BJ (cell line): ENCODE results near the gene LOXL4. TPM values are rescaled to one million over a fixed set of nuclear protein-coding genes. Genes with fewer than 3 reads are reported as not detected.

Source experiments
- CTCF ChIA-PET: fragments of 350-600 bp; formaldehyde crosslinking; extraction: SDS; loops from one replicate; lab custom pipeline; 2021; ENCODE audit warnings: antibody characterized with exemption, inconsistent platforms; lab: Yijun Ruan, JAX
- POLR2A ChIA-PET: fragments of 300-600 bp; sonication (Branson Sonifier 250); formaldehyde crosslinking; extraction: SDS; loops from one replicate; lab custom pipeline; 2021; ENCODE audit warnings: antibody characterized with exemption; lab: Charles Lee
- DNase-seq: peaks from one replicate; pipeline ENCODE4 v3.0.0-alpha.2; 2011; ENCODE audit warnings: low read depth
- H3K27me3 ChIP-seq: 2 replicates; pipeline ENCODE4 v1.6.0; 2011; ENCODE audit warnings: low read length; ENCODE audit not compliant: control insufficient read depth, insufficient read depth
- H3K36me3 ChIP-seq: 2 replicates; pipeline ENCODE4 v1.5.1; 2011; ENCODE audit warnings: low read length; ENCODE audit not compliant: control insufficient read depth, insufficient read depth
- H3K4me3 ChIP-seq: 2 replicates; pipeline ENCODE4 v1.5.1; 2011; ENCODE audit warnings: low read depth, mild to moderate bottlenecking, control low read depth, low read length
- CTCF ChIP-seq: IDR thresholded peaks from 2 replicates; pipeline ENCODE4 v1.5.1; 2011; ENCODE audit warnings: low read depth, mild to moderate bottlenecking, control low read depth, inconsistent platforms, low read length, moderate library complexity; ENCODE audit not compliant: insufficient read depth
- polyA plus RNA-seq: library from polyadenylated mRNA; depleted of rRNA; stranded (reverse); fragments of >200 nt; gene quantifications from 2 replicates; pipeline ENCODE4 v1.2.3, GENCODE V29; 2011; rRNA removed

LOXL4 gene
- polyA plus RNA-seq, 1 experiment, result 75.5 TPM

GRCh38 chr10:98205351-98205750, 62.6 kb downstream of the LOXL4 start:
- Histone ChIP-seq H3K36me3 (peaks cover 3% of the 10 kb centered on the region; the same call in 1 of the 2 replicates), H3K27me3 (no peaks in the 10 kb centered on the region), H3K4me3 (no peak overlapping the region)
- POLR2A ChIA-PET, result no interaction called here
- CTCF ChIA-PET, result interaction anchor here (0.6 to 0.8 kb wide), 2 partner anchors 87 to 290 kb away, joined by 3 read pairs; no protein-coding TSS in a partner anchor
- no peak for DNase-seq
- no peak for TF ChIP-seq CTCF

DNA sequence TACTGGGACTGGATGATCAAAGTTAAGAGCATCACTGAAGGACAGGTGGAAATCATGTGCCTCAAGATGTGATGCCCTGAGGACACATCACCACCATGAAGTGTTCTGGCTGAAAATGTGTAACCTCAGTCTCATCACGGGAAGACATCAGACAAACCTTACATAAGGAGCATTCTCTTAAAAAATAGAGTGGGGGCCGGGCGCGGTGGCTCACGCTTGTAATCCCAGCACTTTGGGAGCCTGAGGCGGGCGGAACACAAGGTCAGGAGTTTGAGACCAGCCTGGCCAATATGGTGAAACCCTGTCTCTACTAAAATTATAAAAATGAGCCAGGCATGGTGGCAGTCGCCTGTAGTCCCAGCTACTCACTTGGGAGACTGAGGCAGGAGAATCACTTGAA, 65.6 kb downstream of the LOXL4 start:
- no peaks in the 10 kb centered on the region for H3K36me3 ChIP-seq
- H3K27me3 ChIP-seq, result no peaks in the 10 kb centered on the region
- ChIA-PET CTCF (interaction anchor here (1.2 kb wide), 1 partner anchor 60 kb away, joined by 3 read pairs; no protein-coding TSS in a partner anchor), POLR2A (no interaction called here)
- no peak for TF ChIP-seq CTCF
- H3K4me3 ChIP-seq, result no peak overlapping the region
- DNase-seq, result no peak

DNA sequence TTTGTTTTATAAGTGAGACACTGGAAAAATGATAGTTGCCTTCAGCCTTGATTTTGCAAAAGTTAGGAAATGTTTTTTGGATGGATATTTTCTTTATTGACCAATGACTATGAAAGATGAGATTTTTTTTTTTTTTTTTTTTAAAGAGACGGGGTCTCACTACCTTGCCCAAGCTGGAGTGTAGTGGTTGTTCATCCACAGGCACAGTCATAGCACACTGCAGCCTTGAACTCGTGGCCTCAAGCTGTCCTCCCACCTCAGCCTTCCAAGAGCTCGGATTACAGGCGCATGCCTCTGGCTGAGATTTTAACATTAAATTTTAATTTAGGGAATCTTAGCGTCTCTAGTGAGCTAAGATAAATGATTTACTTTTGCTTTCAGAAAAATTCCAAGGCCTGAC, 66.2 kb downstream of the LOXL4 start:
- DNase-seq, result no peak
- H3K27me3 ChIP-seq, result no peaks in the 10 kb centered on the region
- H3K36me3 ChIP-seq, result no peaks in the 10 kb centered on the region
- POLR2A ChIA-PET, result no interaction called here
- no peak for TF ChIP-seq CTCF
- CTCF ChIA-PET, result interaction anchor here (1.2 kb wide), 1 partner anchor 61 kb away, joined by 3 read pairs; no protein-coding TSS in a partner anchor
- H3K4me3 ChIP-seq, result no peak overlapping the region

Other genes with a start within 250 kb of the LOXL4 start
- gene CRTAC1, start 237.6 kb downstream of the LOXL4 start, polyA plus RNA-seq, result not detected in 2 replicates
- 5.6 and 11.6 TPM in 2 replicates for gene R3HCC1L, start 133.5 kb downstream of the LOXL4 start, polyA plus RNA-seq
- 13.9 and 23.1 TPM in 2 replicates for gene PYROXD2, start 147.0 kb upstream of the LOXL4 start, polyA plus RNA-seq
- gene HPS1, start 178.7 kb upstream of the LOXL4 start, polyA plus RNA-seq, result 45.8 and 88.8 TPM in 2 replicates